ENCODE measurements around the gene RALGAPB.
A peak's percentile ranks its signal among the peaks of the same experiment; 100 is the strongest.
"Not testable (repeated sequence)": the region's sequence is repeated elsewhere in the genome, so short reads cannot be mapped to it uniquely, and the experiment has no call there.

RALGAPB gene

DNA sequence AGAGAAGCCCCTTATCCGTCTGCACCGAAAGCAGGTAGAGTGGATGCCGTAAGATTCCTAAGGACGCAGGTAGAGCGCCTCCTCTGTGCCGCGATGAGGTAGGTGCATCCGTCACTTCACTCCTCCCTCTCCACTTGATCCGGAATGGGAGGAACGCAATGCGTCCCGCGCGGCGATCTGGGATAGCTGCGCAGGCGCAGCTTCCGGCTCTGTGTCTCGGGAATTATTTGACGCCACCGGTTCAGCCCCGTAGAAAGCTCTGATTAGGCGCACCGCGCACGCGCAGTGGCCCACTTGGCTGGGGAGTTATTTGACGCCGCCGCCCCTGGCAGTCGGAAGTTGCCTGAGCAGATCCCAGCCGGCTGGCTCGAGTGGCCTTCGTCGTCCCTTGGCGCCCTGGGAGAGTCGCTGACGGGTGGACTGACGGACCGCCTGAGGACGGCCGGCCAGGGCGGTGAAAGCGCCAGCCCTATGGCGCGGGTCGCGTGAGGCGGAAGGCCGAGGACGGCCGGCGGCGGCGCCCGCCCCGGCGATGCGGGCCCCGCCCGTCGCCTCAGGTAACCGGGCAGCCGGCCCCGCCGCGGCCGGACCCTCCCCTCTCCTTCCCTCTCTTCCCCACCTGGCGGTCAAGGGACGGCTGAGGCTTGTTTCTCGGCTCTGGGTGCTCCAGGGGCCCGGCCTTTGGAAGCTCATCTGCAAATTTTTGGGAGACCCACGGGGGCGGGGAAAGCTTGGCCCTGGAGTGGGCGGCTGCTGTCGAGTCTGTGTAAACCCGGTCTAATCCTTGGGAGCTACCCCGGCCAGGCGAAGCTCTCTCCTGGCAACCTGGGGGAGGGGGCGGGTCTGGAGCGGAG lies at the start of gene RALGAPB:
TSS of gene RALGAPB (plus strand) at position 331 of the 854 bp plus-strand sequence. CDS start 15,590 bp downstream, outside the sequence.
- peak; percentile 95 to 98 for DNase-seq (ENCODE audit: extremely low read depth in 1 of 2, low read depth in 1 of 2)

DNA sequence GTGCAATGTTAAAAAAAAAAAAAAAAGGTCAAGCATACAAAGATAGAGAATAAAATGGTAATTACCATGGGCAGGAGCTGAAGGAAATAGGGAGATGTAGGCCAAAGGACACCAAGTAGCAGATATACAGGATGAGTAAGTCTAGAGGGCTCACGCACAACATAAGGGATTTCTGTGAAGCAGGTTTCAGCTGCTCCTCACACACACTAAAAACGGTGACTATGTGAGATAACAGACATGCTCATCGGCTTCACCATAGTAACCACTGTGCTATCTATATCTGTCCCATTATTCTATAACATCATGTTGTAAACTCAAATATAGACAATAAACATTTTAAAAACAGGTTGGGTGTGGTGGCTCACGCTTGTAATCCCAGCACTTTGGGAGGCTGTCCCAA lies 49.1 kb upstream of the RALGAPB start:
- DNase-seq (ENCODE audit: extremely low read depth in 1 of 2, low read depth in 1 of 2): no peak

DNA sequence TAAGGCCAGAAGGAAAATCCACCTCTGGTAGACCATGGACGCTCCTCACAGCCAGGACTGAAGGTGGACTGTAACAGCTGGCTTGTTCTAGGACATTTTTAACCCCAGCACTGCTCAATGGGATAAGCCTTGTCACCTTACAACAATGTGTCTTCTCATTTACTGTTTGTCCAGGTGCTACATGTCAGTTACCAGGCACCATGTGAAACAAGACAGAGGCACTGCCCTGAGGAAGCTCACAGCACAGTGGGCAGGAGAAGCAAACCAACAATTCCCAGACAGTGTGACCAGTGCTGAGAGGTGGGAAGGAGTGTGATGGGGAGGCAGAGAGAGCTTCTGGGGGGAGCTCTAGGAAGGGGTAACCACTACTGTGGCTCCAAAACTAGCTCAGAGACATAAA lies 48.2 kb upstream of the RALGAPB start:
- no peak for DNase-seq (ENCODE audit: extremely low read depth in 1 of 2, low read depth in 1 of 2)

- DNase-seq (ENCODE audit: extremely low read depth in 1 of 2, low read depth in 1 of 2): peak in 1 of 2 donors; percentile 45
Observed at GRCh38 chr20:38426006-38426897, 46.4 kb upstream of the RALGAPB start.

GRCh38 chr20:38427655-38428023 lies 45.0 kb upstream of the RALGAPB start:
- DNase-seq (ENCODE audit: extremely low read depth in 1 of 2, low read depth in 1 of 2): no peak

DNA sequence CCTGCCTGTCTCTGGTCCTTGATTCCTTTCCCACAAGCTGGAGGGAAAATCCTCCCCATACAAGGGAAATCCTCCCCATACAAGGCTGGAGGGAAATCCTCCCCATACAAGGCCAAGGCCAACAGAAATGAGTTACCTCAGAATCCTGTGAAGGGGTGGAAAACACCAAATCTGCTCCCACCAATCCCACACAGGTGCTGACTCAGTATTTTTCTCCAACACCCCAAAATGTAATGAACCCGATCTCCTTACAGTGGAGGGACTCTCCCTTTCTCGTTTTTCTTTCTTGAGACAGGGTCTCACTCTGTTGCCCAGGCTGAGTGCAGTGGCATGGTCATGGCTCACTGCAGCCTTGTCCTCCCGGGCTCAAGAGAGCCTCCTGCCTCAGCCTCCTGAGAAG lies 43.8 kb upstream of the RALGAPB start:
- no peak for DNase-seq (ENCODE audit: extremely low read depth in 1 of 2, low read depth in 1 of 2)

DNA sequence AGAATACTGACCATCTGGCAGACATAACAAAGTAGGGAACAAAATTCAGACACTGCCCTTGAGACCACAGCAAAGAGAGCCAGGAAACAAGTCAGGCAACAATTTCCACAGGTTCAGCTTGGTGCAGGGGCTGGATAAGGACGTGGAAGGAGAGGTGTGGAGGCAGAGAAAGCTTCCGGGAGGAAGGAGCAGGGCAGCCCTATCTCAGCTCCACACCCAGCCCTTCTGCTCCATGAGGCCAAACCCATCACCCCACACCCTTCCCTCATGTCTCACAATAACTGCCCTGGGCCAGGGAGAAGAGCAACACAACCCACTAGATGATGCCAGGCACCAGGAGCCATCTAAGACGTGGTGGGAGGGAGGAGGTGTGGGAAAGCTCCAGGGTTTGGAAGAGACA lies 43.3 kb upstream of the RALGAPB start:
- no peak for DNase-seq (ENCODE audit: extremely low read depth in 1 of 2, low read depth in 1 of 2)

DNA sequence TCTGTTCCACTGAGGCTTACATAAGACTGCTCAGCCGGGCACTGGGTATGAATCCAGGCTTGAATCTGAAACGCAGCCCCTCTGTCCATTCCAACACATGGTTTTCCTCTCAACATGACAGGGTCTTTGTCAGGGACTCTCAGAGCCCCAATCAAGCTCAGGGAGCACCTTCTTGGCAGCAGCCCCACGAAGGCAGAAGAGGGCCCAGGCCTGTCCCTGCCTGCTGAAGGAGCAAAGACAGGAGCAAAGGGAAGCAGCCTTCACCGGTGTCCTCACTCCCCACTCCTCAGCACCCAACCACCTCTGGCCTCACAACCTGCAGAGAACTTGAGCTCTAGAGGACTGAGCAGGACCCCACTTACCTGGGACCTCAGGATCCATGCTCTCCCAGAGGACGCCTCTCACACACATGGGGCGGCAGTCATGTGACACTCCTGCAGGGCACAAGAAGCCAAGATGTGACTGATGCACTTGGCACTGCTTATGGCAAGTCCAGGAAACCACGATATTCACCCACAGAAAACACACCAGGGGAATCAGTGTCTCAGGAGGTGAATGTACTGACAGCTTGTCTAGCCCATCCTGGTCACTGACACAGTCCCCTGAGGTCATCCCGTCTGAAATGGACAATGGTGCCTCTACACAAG lies 41.8 kb upstream of the RALGAPB start:
- DNase-seq (ENCODE audit: extremely low read depth in 1 of 2, low read depth in 1 of 2): no peak

- no peak for DNase-seq (ENCODE audit: extremely low read depth in 1 of 2, low read depth in 1 of 2)
Observed at GRCh38 chr20:38432292-38432691, 40.4 kb upstream of the RALGAPB start.

DNA sequence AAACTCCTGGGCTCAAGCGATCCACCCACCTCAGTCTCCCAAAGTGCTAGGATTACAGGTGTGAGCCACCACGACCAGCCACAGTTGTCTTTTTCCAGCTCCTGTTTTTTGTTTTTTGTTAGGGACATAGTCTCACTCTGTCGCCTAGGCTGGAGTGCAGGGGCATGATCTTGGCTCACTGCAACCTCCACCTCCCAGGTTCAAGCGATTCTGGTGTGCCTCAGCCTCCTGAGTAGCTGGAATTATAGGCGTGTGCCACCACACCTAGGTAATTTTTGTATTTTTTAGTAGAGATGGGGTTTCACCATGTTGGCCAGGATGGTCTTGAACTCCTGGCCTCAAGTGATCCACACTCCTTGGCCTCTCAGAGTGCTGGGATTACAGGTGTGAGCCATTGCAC lies 39.8 kb upstream of the RALGAPB start:
- DNase-seq (ENCODE audit: extremely low read depth in 1 of 2, low read depth in 1 of 2): not testable (repeated sequence)

- no peak for DNase-seq (ENCODE audit: extremely low read depth in 1 of 2, low read depth in 1 of 2)
Observed at GRCh38 chr20:38433304-38433972, 39.2 kb upstream of the RALGAPB start.

GRCh38 chr20:38434301-38434741 lies 38.3 kb upstream of the RALGAPB start:
- no peak for DNase-seq (ENCODE audit: extremely low read depth in 1 of 2, low read depth in 1 of 2)

- peak; percentile 70 to 74 for DNase-seq (ENCODE audit: extremely low read depth in 1 of 2, low read depth in 1 of 2)
Observed at GRCh38 chr20:38434770-38435554, 37.7 kb upstream of the RALGAPB start, which contains the start of gene SNHG17. TSS of gene SNHG17 (minus strand) at chr20:38435328.

DNA sequence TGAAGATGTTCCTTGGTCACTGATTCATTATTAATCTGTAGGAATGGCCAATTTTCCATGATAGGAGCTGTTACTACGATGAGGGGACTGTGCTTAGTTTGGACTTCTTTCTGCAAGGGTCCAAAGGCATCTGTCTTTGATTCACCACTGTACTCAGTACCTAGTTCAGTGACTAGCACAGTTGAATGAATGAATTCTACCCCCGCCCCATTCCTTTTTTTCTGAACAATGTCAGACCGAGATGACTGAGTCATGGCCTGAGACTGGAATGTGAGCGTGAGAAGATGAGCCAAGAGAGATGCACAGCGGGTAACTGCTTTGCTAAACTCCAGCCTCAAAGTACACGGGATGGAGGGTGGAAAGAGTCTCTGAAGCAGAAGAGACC lies 37.1 kb upstream of the RALGAPB start:
- no peak for DNase-seq (ENCODE audit: extremely low read depth in 1 of 2, low read depth in 1 of 2)

DNA sequence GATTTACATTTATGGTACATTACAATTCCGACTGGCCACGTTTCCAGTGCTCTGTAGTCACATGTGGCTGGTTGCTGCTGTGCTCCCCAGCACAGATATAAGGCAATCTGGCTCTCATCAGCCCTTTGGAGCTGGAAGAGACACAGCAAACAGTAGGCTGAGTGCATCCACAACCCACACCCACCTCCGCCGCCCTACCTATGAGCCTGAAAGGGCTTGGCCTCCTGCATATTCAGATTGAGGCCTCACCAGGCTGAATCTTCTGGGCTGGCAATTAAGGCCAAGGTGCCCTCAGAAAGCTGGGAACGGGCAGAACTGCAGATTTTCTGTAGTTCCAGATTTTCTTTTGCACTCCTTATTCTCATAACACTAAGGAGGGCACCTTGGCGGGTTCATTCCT lies 34.8 kb upstream of the RALGAPB start:
- no peak for DNase-seq (ENCODE audit: extremely low read depth in 1 of 2, low read depth in 1 of 2)

DNA sequence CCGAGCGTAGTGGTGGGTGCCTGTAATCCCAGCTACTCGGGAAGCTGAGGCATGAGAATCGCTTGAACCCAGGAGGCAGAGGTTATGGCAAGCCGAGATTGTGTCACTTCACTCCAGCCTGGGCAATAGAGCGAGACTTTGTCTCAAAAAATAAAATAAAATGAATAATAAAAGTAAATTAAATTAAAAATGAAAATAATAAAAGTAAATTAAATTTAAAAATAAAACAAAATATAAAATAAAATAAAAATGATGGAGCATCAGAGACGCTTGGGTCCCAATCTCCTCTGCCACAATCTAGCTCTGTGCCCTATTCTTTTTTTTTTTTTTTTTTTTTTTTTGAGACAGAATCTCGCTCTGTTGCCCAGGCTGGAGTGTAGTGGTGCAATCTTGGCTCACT lies 31.5 kb upstream of the RALGAPB start:
- DNase-seq (ENCODE audit: extremely low read depth in 1 of 2, low read depth in 1 of 2): not testable (repeated sequence)

GRCh38 chr20:38441916-38442315 lies 30.7 kb upstream of the RALGAPB start:
- no peak for DNase-seq (ENCODE audit: extremely low read depth in 1 of 2, low read depth in 1 of 2)

DNA sequence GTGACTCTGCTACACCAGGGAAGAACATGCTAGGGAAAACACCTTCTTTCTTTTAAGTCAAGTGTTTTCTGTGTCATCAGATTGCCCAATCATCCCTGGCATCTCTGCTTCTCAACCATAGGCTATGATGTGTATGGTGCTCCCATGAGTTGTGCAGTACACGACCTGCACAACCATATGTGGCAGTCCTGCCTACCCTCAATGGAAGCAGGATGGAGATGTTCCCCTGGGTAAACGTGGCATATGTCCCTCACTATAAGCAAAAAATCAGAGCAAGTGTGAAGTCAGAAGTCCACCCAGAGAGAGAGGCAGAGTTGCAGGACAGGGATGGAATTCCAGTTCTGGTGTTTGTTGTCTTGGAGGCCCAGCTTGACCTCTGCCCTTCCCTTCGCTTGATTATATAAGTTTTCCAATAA lies 27.3 kb upstream of the RALGAPB start:
- no peak for DNase-seq (ENCODE audit: extremely low read depth in 1 of 2, low read depth in 1 of 2)

DNA sequence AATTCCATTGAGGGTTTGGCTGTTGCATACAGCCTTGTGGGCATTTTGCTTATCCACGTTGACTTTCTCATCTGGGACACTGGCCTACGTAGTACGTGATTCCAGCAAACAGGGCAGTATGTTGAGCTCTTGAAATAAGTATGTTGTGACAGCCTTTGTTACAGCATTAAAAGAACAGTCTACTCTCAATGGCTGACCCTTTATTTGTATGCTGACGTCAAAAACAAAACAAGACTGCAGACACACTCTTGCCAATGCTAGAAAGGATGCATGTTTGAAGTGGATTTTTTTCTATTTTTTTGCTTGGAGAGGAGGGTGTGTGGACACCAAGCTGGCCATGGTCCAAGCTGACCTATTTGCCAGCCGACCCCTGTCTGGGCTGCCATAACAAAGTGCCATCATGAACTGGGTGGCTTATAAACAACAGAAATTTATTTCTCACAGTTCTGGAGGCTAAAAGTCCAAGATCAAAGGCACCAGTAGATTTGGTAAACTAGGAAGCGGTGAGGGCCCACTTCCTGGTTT lies 26.7 kb upstream of the RALGAPB start:
- DNase-seq (ENCODE audit: extremely low read depth in 1 of 2, low read depth in 1 of 2): no peak

All from stimulated activated CD8-positive, alpha-beta memory T cell treated with anti-CD3 and anti-CD28 coated beads, Interleukin-7, amount 100 ng/mL, for 48 hours (primary cell).